Endothelial cell of umbilical vein (primary cell): ENCODE measurements around the gene TSFM. TPM values are rescaled to one million over a fixed set of nuclear protein-coding genes. Genes with fewer than 3 reads are reported as not detected.

Experiments
- BruUV-seq: library from RNA; stranded (reverse); fragments of 400-500 nt; replicated peaks from 2 replicates; lab custom pipeline; 2021; lab: Mats Ljungman, UMichigan
- CTCF ChIA-PET: fragments of 300-600, 350-600 bp; sonication (Branson Sonifier 250); formaldehyde crosslinking; loops from one replicate; lab custom pipeline; 2021; ENCODE audit warnings: antibody characterized with exemption, inconsistent platforms; lab: Charles Lee
- POLR2A ChIA-PET: fragments of 300-600, 350-600 bp; sonication (Branson Sonifier 250); formaldehyde crosslinking; loops from one replicate; lab custom pipeline; 2021; ENCODE audit warnings: antibody characterized with exemption, inconsistent platforms; lab: Charles Lee
- DNase-seq: peaks from one replicate; pipeline ENCODE4 v3.0.0-alpha.2; 2011; ENCODE audit warnings: low read depth, low spot score
- FAIRE-seq: peaks from 2 replicates; lab custom pipeline; 2011; peaks lifted over from hg19 to GRCh38; lab: Jason Lieb, UNC
- H2AFZ ChIP-seq: 2 replicates; pipeline ENCODE4 v1.6.0; 2012; ENCODE audit warnings: low read depth, low read length, control low read depth, inconsistent platforms
- H3K27ac ChIP-seq: 2 replicates; pipeline ENCODE4 v1.5.1; 2011; ENCODE audit warnings: low read depth, mild to moderate bottlenecking, control low read depth, low read length, moderate library complexity; ENCODE audit not compliant: insufficient read depth
- H3K27me3 ChIP-seq, 2 experiments: 2 replicates each; pipeline versions ENCODE4 v1.6.0 to v1.6.1; 2011; ENCODE audit warnings: low read length in 2 of 2, mixed read lengths in 1 of 2; ENCODE audit not compliant: control insufficient read depth in 2 of 2, insufficient read depth in 2 of 2
- H3K36me3 ChIP-seq, 2 experiments: 2 replicates in 1 of 2; 3 replicates in 1 of 2; pipeline ENCODE4 v1.5.1; 2011; ENCODE audit warnings: low read length in 2 of 2, mild to moderate bottlenecking in 1 of 2, moderate library complexity in 1 of 2; ENCODE audit not compliant: control insufficient read depth in 2 of 2, insufficient read depth in 2 of 2; ENCODE audit errors: extremely low read depth in 1 of 2
- H3K4me1 ChIP-seq: 3 replicates; pipeline ENCODE4 v1.5.1; 2011; ENCODE audit warnings: mild to moderate bottlenecking, low read length; ENCODE audit not compliant: control insufficient read depth, insufficient read depth; ENCODE audit errors: extremely low read depth
- H3K4me2 ChIP-seq: 2 replicates; pipeline ENCODE4 v1.6.1; 2011; ENCODE audit warnings: low read length, control low read depth, mixed read lengths; ENCODE audit not compliant: insufficient read depth
- H3K4me3 ChIP-seq, 3 experiments: fragments of 200-600 bp in 1 of 3; sonication (generic), shearing (Covaris generic) in 1 of 3; replicated peaks in 1 of 3; 2 replicates each; pipeline ENCODE4 v1.5.1; 2011 to 2016; ENCODE audit warnings: control low read depth in 3 of 3, low read length in 3 of 3, mild to moderate bottlenecking in 2 of 3, inconsistent platforms in 1 of 3, low read depth in 1 of 3, moderate library complexity in 1 of 3; ENCODE audit not compliant: insufficient read depth in 1 of 3
- H3K79me2 ChIP-seq: 2 replicates; pipeline ENCODE4 v1.6.0; 2012; ENCODE audit warnings: low read length, inconsistent platforms; ENCODE audit not compliant: control insufficient read depth, insufficient read depth
- H3K9ac ChIP-seq: replicated peaks from 2 replicates; pipeline ENCODE3; 2011; ENCODE audit warnings: low read length, control low read depth; ENCODE audit not compliant: insufficient read depth; ENCODE audit errors: extremely low read depth
- H3K9me1 ChIP-seq: replicated peaks from 3 replicates; pipeline ENCODE4 v1.6.0; 2011; ENCODE audit warnings: mild to moderate bottlenecking, low read length; ENCODE audit not compliant: control insufficient read depth, insufficient read depth; ENCODE audit errors: extremely low read depth
- H3K9me3 ChIP-seq: replicated peaks from 2 replicates; pipeline ENCODE4 v1.5.1; 2012; ENCODE audit warnings: low read length, inconsistent platforms; ENCODE audit not compliant: control insufficient read depth, insufficient read depth
- H4K20me1 ChIP-seq: replicated peaks from 2 replicates; pipeline ENCODE3; 2011; ENCODE audit warnings: mild to moderate bottlenecking, low read length; ENCODE audit not compliant: control insufficient read depth, insufficient read depth; ENCODE audit errors: extremely low read depth
- CTCF ChIP-seq, 2 donors: IDR thresholded peaks; 1 replicate in 1 of 2; 2 replicates in 1 of 2; pipeline ENCODE4 v1.5.1; 2011; ENCODE audit warnings: low read length in 2 of 2, mild to moderate bottlenecking in 2 of 2, moderate library complexity in 2 of 2, control low read depth in 1 of 2, inconsistent platforms in 1 of 2, low read depth in 1 of 2; ENCODE audit not compliant: insufficient read depth in 1 of 2; ENCODE audit errors: extremely low read depth in 1 of 2
- EZH2 ChIP-seq: IDR thresholded peaks from 2 replicates; pipeline ENCODE4 v1.6.1; 2012; ENCODE audit warnings: borderline replicate concordance, low read depth, mild to moderate bottlenecking, moderate library complexity, low read length, inconsistent platforms; ENCODE audit not compliant: severe bottlenecking
- FOS ChIP-seq: IDR thresholded peaks from 2 replicates; pipeline ENCODE4 v1.6.1; 2011; ENCODE audit warnings: mild to moderate bottlenecking, low read length, moderate library complexity, borderline replicate concordance; ENCODE audit not compliant: insufficient read depth
- GATA2 ChIP-seq: IDR thresholded peaks from 2 replicates; pipeline ENCODE4 v1.7.0; 2011; ENCODE audit warnings: low read depth, mild to moderate bottlenecking, moderate library complexity, mixed read lengths, low read length; ENCODE audit not compliant: insufficient read length, insufficient read depth
- JUN ChIP-seq: IDR thresholded peaks from 2 replicates; pipeline ENCODE4 v1.6.1; 2011; ENCODE audit warnings: borderline replicate concordance, low read depth; ENCODE audit not compliant: insufficient read length, insufficient read depth
- MAX ChIP-seq: IDR thresholded peaks from 2 replicates; pipeline ENCODE4 v1.6.1; 2011; ENCODE audit not compliant: insufficient read depth, insufficient read length
- MYC ChIP-seq: IDR thresholded peaks from one replicate; pipeline ENCODE4 v1.6.1; 2011; ENCODE audit warnings: mild to moderate bottlenecking, low read depth, low read length
- POLR2A ChIP-seq: IDR thresholded peaks from 2 replicates; pipeline ENCODE4 v1.6.1; 2012; ENCODE audit warnings: low read depth, mild to moderate bottlenecking, control low read depth, low read length
- POLR2AphosphoS5 ChIP-seq: IDR thresholded peaks from 2 replicates; pipeline ENCODE4 v1.6.1; 2012; ENCODE audit warnings: low read depth, mild to moderate bottlenecking, control low read depth, low read length, moderate library complexity; ENCODE audit not compliant: insufficient read depth
- dilution Hi-C: fragments of 300-500 bp; cut with MboI; formaldehyde crosslinking; loops from one replicate; pipeline ENCODE4 v1.15.0; 2019; ENCODE audit warnings: low sequenced_read_pairs; ENCODE audit not compliant: extremely low pct_ligation_motif_present
- intact Hi-C: fragments of 100-400 bp; cut with micrococcal nuclease; formaldehyde crosslinking; loops from one replicate; pipeline ENCODE4 v1.10.0; 2022
- polyA plus RNA-seq, 4 experiments: library from polyadenylated mRNA; depleted of rRNA in 3 of 4; stranded (reverse) in 3 of 4; unstranded in 1 of 4; fragments of >200 nt; gene quantifications; 2 replicates each; pipeline versions ENCODE4 v1.2.1 to v1.2.3, GENCODE V29; 2011 to 2012; ENCODE audit warnings: missing spikeins in 1 of 4
- total RNA-seq: library from RNA; stranded (reverse); gene quantifications from 2 replicates; pipeline ENCODE4 v1.2.3, GENCODE V29; 2021

TSFM gene
- total and polyA plus RNA-seq, 2 donors (not counting 3 experiments of a cell fraction or from before 2014, with no cell fraction given), result 16.5 to 41.8 TPM

- ChIA-PET CTCF (interaction anchor here (1.9 kb wide), 1 partner anchor 25 kb away, joined by 4 read pairs; no protein-coding TSS in a partner anchor), POLR2A (no interaction called here)
- dilution Hi-C loops (no loop called here), intact Hi-C loops (no loop called here)
- peaks cover 4 to 22% of the 10 kb centered on the region in 2 experiments for H3K36me3 ChIP-seq
- H3K4me3 ChIP-seq, result peak overlapping the region; percentile 19 to 78 (median 61)
- H3K27ac ChIP-seq, result no peak overlapping the region
- peaks cover 19% of the 10 kb centered on the region for H3K79me2 ChIP-seq
- no TSS peak for BruUV-seq
- DNase-seq, result no peak
- peaks cover 15% of the 10 kb centered on the region for H3K4me1 ChIP-seq
- no peaks in the 10 kb centered on the region for H3K9me3 ChIP-seq
- H3K4me2 ChIP-seq, result peak overlapping the region; percentile 86
- no peaks in the 10 kb centered on the region for H3K9me1 ChIP-seq
- TF ChIP-seq GATA2, result no peak
- TF ChIP-seq JUN, result no peak
- no peaks in the 10 kb centered on the region for H4K20me1 ChIP-seq
- no peak for FAIRE-seq
- H2AFZ ChIP-seq, result no peak overlapping the region
- peaks cover 13 to 16% of the 10 kb centered on the region in 2 experiments for H3K27me3 ChIP-seq
- H3K9ac ChIP-seq, result peak overlapping the region; percentile 88
These were observed 31.8 kb upstream of the TSFM start for GRCh38 chr12:57750561-57751431.

- Histone ChIP-seq H3K36me3 (peaks cover 4 to 22% of the 10 kb centered on the region in 2 experiments), H3K27me3 (peaks cover 17 to 23% of the 10 kb centered on the region in 2 experiments), H3K79me2 (peaks cover 19% of the 10 kb centered on the region), H3K4me2 (peak overlapping the region; percentile 86), H3K4me3 (peak overlapping the region; percentile 19 to 78 (median 61)), H3K27ac (peak overlapping the region; percentile 68), H3K9ac (peak overlapping the region; percentile 88), H3K9me3 (no peaks in the 10 kb centered on the region), H3K9me1 (no peaks in the 10 kb centered on the region), H2AFZ (peak overlapping the region; percentile 29), H3K4me1 (peaks cover 17% of the 10 kb centered on the region), H4K20me1 (no peaks in the 10 kb centered on the region)
- dilution Hi-C loops, result no loop called here
- ChIA-PET CTCF (interaction anchor here (1.2 kb wide), 1 partner anchor 25 kb away, joined by 5 read pairs; no protein-coding TSS in a partner anchor), POLR2A (no interaction called here)
- BruUV-seq, result no TSS peak
- no peak for DNase-seq
- intact Hi-C loops, result no loop called here
- peak; percentile 26 for FAIRE-seq
- TF ChIP-seq MYC (no peak), POLR2A (no peak), CTCF (IDR thresholded peaks at IDR 0.05; ENCODE audit: extremely low read depth in 1 of 2, insufficient read depth in 1 of 2, low read depth in 1 of 2, low read length in 2 of 2) (no peak), POLR2AphosphoS5 (no peak), EZH2 (no peak), JUN (no peak), GATA2 (no peak), FOS (no peak), MAX (no peak)
These were observed 31.2 kb upstream of the TSFM start for GRCh38 chr12:57751432-57751787.
